GM19455 (cell line): Measurements from ENCODE around the gene PLAAT5.
"Not testable (repeated sequence)": the region's sequence is repeated elsewhere in the genome, so short reads cannot be mapped to it uniquely, and the experiment has no call there.

ENCODE experiments used
- ATAC-seq: cut with Tn5 transposase; IDR thresholded peaks from one replicate; pipeline ENCODE4 v1.9.1; 2021; ENCODE audit not compliant: unreplicated experiment

PLAAT5 gene

GRCh38 chr11:63488789-63489188 lies 2.2 kb downstream of the PLAAT5 start:
- no peak for ATAC-seq

- ATAC-seq = no peak
These were observed 5.2 kb downstream of the PLAAT5 start for GRCh38 chr11:63485777-63486176.

- no peak for ATAC-seq
These were observed 10.9 kb downstream of the PLAAT5 start for GRCh38 chr11:63480039-63480438.

- no peak for ATAC-seq
These were observed 12.1 kb downstream of the PLAAT5 start for GRCh38 chr11:63478896-63479295.

- no peak for ATAC-seq
These were observed 14.3 kb downstream of the PLAAT5 start for GRCh38 chr11:63476618-63477017.

- no peak for ATAC-seq
These were observed 18.6 kb downstream of the PLAAT5 start for GRCh38 chr11:63472372-63472771.

- no peak for ATAC-seq
These were observed 20.7 kb downstream of the PLAAT5 start for GRCh38 chr11:63470311-63470710.

- ATAC-seq = no peak
These were observed 28.8 kb downstream of the PLAAT5 start for GRCh38 chr11:63462137-63462536.

GRCh38 chr11:63459586-63459985 lies 31.4 kb downstream of the PLAAT5 start:
- ATAC-seq = no peak

- ATAC-seq = no peak
These were observed 42.3 kb downstream of the PLAAT5 start for GRCh38 chr11:63448646-63449045.

GRCh38 chr11:63445720-63446119 lies 45.2 kb downstream of the PLAAT5 start:
- ATAC-seq = no peak

GRCh38 chr11:63445118-63445517 lies 45.8 kb downstream of the PLAAT5 start:
- ATAC-seq = no peak

- ATAC-seq = no peak
These were observed 46.8 kb downstream of the PLAAT5 start for GRCh38 chr11:63444160-63444559.

GRCh38 chr11:63443714-63444113 lies 47.3 kb downstream of the PLAAT5 start:
- no peak for ATAC-seq

- ATAC-seq = not testable (repeated sequence)
These were observed 55.1 kb downstream of the PLAAT5 start for GRCh38 chr11:63435831-63436230.

- not testable (repeated sequence) for ATAC-seq
These were observed 55.6 kb downstream of the PLAAT5 start for GRCh38 chr11:63435351-63435750.

GRCh38 chr11:63430731-63431130 lies 60.2 kb downstream of the PLAAT5 start:
- not testable (repeated sequence) for ATAC-seq

GRCh38 chr11:63427971-63428508 lies 62.9 kb downstream of the PLAAT5 start:
- ATAC-seq = no peak

- ATAC-seq = no peak
These were observed 73.7 kb downstream of the PLAAT5 start for GRCh38 chr11:63417174-63417852.
